Right lobe of liver (tissue), 6 donors: ENCODE measurements around the gene PSMD13. TPM values are rescaled to one million over a fixed set of nuclear protein-coding genes. Genes with fewer than 3 reads are reported as not detected.
"Not testable (repeated sequence)": the region's sequence is repeated elsewhere in the genome, so short reads cannot be mapped to it uniquely, and the experiment has no call there.

Source experiments
- ATAC-seq, 4 donors: fragments of 200-7000 bp; cut with Tn5 transposase; one replicate each; pipeline ENCODE4 v1.9.1; 2020; ENCODE audit warnings: mild to moderate bottlenecking in 4 of 4, moderate library complexity in 4 of 4
- DNase-seq, 3 donors: peaks; one replicate each; pipeline ENCODE4 v3.0.0-alpha.2; 2020
- H3K27ac ChIP-seq, 3 donors: fragments of 200-600 bp; one replicate each; pipeline ENCODE4 v1.8.0; 2022
- H3K27me3 ChIP-seq, 2 donors: fragments of 200-600 bp; one replicate each; pipeline ENCODE4 v1.8.0; 2022
- H3K36me3 ChIP-seq, 4 donors: fragments of 200-600 bp; sonication (generic) in 1 of 4; one replicate each; pipeline versions ENCODE4 v1.5.1 to v1.8.0; 2017 to 2022; ENCODE audit warnings: control low read depth in 1 of 4
- H3K4me1 ChIP-seq, 4 donors: fragments of 200-600 bp; sonication (generic) in 1 of 4; one replicate each; pipeline versions ENCODE4 v1.5.1 to v1.8.0; 2017 to 2022; ENCODE audit warnings: control low read depth in 1 of 4
- H3K4me3 ChIP-seq, 3 donors: fragments of 200-600 bp; one replicate each; pipeline ENCODE4 v1.8.0; 2022
- H3K9me3 ChIP-seq, 4 donors: fragments of 200-600 bp; sonication (generic) in 1 of 4; one replicate each; pipeline versions ENCODE4 v1.5.1 to v1.8.0; 2017 to 2022; ENCODE audit warnings: control low read depth in 1 of 4
- CTCF ChIP-seq, 4 donors: fragments of 200-600 bp in 3 of 4; fragments of 450-650 bp in 1 of 4; IDR thresholded peaks; one replicate each; pipeline versions ENCODE4 v1.5.1 to v1.8.0; 2016 to 2022; ENCODE audit warnings: antibody characterized with exemption in 4 of 4, mild to moderate bottlenecking in 2 of 4
- POLR2A ChIP-seq: fragments of 450-650 bp; IDR thresholded peaks from one replicate; pipeline ENCODE4 v1.6.1; 2017; ENCODE audit warnings: antibody characterized with exemption, mild to moderate bottlenecking
- WGBS: methylation state at CpG from one replicate; pipeline ENCODE4 v1.1.6; 2018; ENCODE audit warnings: low coverage, low lambda C conversion rate; ENCODE audit not compliant: insufficient coverage; ENCODE audit errors: missing lambda C conversion rate; 5-methylcytosine and 5-hydroxymethylcytosine counted together
- intact Hi-C, 2 donors: fragments of 100-400 bp; cut with DNase I; formaldehyde crosslinking; loops; one replicate each; pipeline versions ENCODE4 v1.11.2 to v1.14.1; 2022
- total RNA-seq, 6 experiments: library from RNA; depleted of rRNA in 2 of 6; stranded (reverse); fragments of >200 nt in 2 of 6; fragmentation: NEBNext Ultra II Directional in 3 of 6; extraction: Animal tissue kit (Norgen Biotek cat#: 25700) in 3 of 6; gene quantifications; one replicate each; pipeline versions ENCODE4 v1.1.0 to v1.2.4, GENCODE V29; 2016 to 2023
- donor health status: DM: no; HTN: yes; CAD: no.
- donor health status: DM: no; HTN: no; CAD: no.
- donor health status: DM: no; HTN: no; CAD: no.
- donor health status: DM: no; HTN: yes; CAD: no.
- donor health status: DM: no; HTN: yes; CAD: no.

The PSMD13 gene
- total RNA-seq, 6 experiments from 2014 or later = 46.1 to 71.5 (median 48.7) TPM

DNA sequence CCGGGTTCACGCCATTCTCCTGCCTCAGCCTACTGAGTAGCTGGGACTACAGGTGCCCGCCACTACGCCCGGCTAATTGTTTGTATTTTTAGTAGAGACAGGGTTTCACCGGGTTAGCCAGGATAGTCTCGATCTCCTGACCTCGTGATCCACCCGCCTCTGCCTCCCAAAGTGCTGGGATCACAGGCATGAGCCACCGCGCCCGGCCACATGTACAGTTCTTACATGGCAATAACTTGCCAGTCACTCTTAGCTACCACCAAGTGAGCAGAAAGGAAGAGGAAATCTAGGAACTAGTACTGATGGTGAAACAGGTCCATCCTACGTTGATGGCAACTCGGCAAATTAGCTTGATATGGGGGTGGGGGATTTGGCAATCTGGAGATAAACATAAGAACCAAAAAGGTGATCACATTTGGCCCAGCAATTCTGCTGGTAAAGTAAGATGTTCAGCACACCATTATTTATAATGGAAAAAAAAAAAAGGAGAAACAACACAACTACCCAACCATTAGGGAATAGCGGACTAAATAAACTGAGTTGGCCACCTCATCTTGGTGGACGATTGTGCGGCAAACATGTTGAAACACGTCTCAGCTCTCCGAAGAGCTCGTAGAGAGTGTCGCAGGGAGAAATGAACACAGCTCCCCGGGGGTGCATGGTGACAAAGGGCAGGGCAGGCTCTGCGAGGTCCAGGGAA lies 46.8 kb downstream of the PSMD13 start:
- ATAC-seq (no peak), DNase-seq (no peak)
- Histone ChIP-seq H3K4me1 (peaks cover 0 to 14% (median 7%) of the 10 kb centered on the region in 4 donors), H3K27ac (no peak overlapping the region), H3K36me3 (no peaks in the 10 kb centered on the region), H3K4me3 (no peak overlapping the region), H3K9me3 (no peaks in the 10 kb centered on the region), H3K27me3 (no peaks in the 10 kb centered on the region)
- WGBS = 68% methylated on average over 9 of the region's 23 CpGs
- TF ChIP-seq CTCF (IDR thresholded peaks at IDR 0.05) = no peak
- intact Hi-C loops = no loop called here

- Histone ChIP-seq H3K27ac (no peak overlapping the region), H3K27me3 (no peaks in the 10 kb centered on the region), H3K36me3 (no peaks in the 10 kb centered on the region), H3K4me3 (no peak overlapping the region), H3K9me3 (no peaks in the 10 kb centered on the region), H3K4me1 (peaks cover 0 to 14% (median 6%) of the 10 kb centered on the region in 4 donors)
- no CpG with 5 or more reads among the region's 24 CpGs for WGBS
- no peak for ATAC-seq
- intact Hi-C loops = no loop called here
- peak in 1 of 3 donors; percentile 55 for DNase-seq
- TF ChIP-seq POLR2A (no peak), CTCF (IDR thresholded peaks at IDR 0.05) (no peak)
Measured at GRCh38 chr11:284105-285020, 47.6 kb downstream of the PSMD13 start.

DNA sequence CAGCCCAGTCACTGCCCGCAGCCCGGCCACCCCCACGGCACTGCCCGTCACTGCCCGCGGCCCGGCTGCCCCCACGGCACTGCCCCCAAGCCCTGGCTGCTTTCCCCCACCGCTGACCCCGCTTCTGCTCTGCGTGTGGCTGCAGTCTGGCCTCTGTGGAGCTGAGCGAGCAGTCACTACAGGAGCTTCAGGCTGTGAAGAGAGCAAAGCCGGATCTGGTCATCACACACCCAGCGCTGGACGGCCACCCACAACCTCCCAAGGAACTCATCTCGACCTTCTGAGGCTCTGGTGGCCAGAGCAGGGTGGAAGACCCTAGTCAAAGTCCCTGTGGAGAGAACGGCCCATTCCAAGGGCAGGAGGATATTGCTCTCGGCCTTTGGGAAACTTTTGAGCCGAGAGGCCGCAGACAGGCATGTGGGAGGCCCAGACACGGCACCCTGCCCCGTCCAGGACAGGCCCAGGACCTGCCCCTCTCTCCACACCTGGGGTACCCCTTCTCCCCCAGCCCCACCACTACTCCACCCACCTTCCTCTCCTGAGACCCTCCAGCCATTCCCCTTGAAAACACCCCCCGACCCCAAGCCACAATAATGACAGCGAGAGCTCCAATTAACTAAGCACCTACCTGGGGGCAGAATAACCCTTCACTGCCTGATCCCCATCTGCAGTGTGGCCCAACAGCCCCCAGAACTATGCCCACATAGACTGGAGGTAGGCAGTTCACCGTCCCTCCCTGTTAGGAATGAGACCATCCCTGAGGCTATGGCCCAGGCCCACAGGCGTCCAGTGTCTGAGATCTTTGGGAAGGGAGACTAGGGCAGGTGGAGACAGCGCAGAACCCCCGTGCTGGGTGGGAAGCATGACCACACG lies 48.5 kb downstream of the PSMD13 start:
- intact Hi-C loops = no loop called here
- Histone ChIP-seq H3K27ac (no peak overlapping the region), H3K4me1 (peaks cover 0 to 14% (median 3%) of the 10 kb centered on the region in 4 donors), H3K4me3 (no peak overlapping the region), H3K36me3 (no peaks in the 10 kb centered on the region), H3K9me3 (no peaks in the 10 kb centered on the region), H3K27me3 (no peaks in the 10 kb centered on the region)
- ATAC-seq (no peak), DNase-seq (peak in 1 of 3 donors; percentile 23)
- TF ChIP-seq POLR2A (no peak), CTCF (IDR thresholded peaks at IDR 0.05) (no peak)
- WGBS = 80% methylated on average over 18 of the region's 29 CpGs

DNA sequence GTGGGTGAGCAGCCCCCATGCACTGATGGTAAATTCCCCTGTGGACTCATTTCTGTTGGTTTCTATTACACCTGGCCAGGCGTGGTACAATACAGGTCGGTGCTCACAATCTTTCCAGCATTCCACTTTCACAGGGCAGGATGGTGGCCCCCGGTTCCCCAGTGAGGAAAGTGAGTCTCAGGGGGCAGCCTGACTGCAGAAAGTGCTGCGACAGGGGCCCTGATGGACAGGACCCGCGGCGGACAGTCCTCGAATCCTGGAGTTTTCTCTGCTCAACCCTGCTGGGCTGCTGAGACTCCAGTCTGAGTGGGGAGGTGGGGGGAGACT lies 49.1 kb downstream of the PSMD13 start:
- Histone ChIP-seq H3K27me3 (no peaks in the 10 kb centered on the region), H3K36me3 (no peaks in the 10 kb centered on the region), H3K27ac (no peak overlapping the region), H3K9me3 (no peaks in the 10 kb centered on the region), H3K4me1 (peaks cover 0 to 10% (median under 1%) of the 10 kb centered on the region in 4 donors), H3K4me3 (no peak overlapping the region)
- ATAC-seq = no peak
- intact Hi-C loops = no loop called here
- 78% methylated on average over 3 of the region's 8 CpGs for WGBS
- TF ChIP-seq CTCF (IDR thresholded peaks at IDR 0.05) (no peak), POLR2A (no peak)
- DNase-seq = no peak

- H3K4me1 ChIP-seq, ATAC-seq, H3K36me3 ChIP-seq, H3K9me3 ChIP-seq, H3K4me3 ChIP-seq, intact Hi-C loops, H3K27me3 ChIP-seq: not testable (repeated sequence)
- 63% methylated on average over 27 of the region's 27 CpGs for WGBS
- DNase-seq = peak; percentile 20 to 56 (median 53)
- peak overlapping the region in 1 of 3 donors; percentile 85 for H3K27ac ChIP-seq
Measured at GRCh38 chr11:286977-287820, 50.4 kb downstream of the PSMD13 start.
